Effector memory CD4-positive, alpha-beta T cell (primary cell): ENCODE data around the gene GNG4.
"Not testable (repeated sequence)": the region's sequence is repeated elsewhere in the genome, so short reads cannot be mapped to it uniquely, and the experiment has no call there.

Experiments
- DNase-seq, 3 donors: peaks; one replicate each; pipeline ENCODE4 v3.0.0-alpha.2; 2020
- H3K27ac ChIP-seq: 2 replicates; pipeline ENCODE4 v1.7.0; 2013; ENCODE audit warnings: mild to moderate bottlenecking, low read length, moderate library complexity; ENCODE audit not compliant: insufficient read depth, poor library complexity, severe bottlenecking
- H3K27me3 ChIP-seq: replicated peaks from 2 replicates; pipeline ENCODE4 v1.7.0; 2013; ENCODE audit warnings: mild to moderate bottlenecking, low read length; ENCODE audit not compliant: insufficient read depth, control insufficient read depth, poor library complexity, severe bottlenecking
- H3K36me3 ChIP-seq: 2 replicates; pipeline ENCODE4 v1.7.0; 2013; ENCODE audit warnings: mild to moderate bottlenecking, low read length, moderate library complexity; ENCODE audit not compliant: control insufficient read depth, insufficient read depth
- H3K4me1 ChIP-seq: 2 replicates; pipeline ENCODE4 v1.7.0; 2013; ENCODE audit warnings: low read length, mild to moderate bottlenecking; ENCODE audit not compliant: control insufficient read depth, insufficient read depth, poor library complexity, severe bottlenecking
- H3K4me3 ChIP-seq: 2 replicates; pipeline ENCODE4 v1.7.0; 2013; ENCODE audit warnings: low read length, low read depth, mild to moderate bottlenecking; ENCODE audit not compliant: insufficient read depth, poor library complexity, severe bottlenecking
- H3K9me3 ChIP-seq: 2 replicates; pipeline ENCODE4 v1.7.0; 2013; ENCODE audit warnings: mild to moderate bottlenecking, low read length, moderate library complexity; ENCODE audit not compliant: control insufficient read depth

GNG4 gene

DNA sequence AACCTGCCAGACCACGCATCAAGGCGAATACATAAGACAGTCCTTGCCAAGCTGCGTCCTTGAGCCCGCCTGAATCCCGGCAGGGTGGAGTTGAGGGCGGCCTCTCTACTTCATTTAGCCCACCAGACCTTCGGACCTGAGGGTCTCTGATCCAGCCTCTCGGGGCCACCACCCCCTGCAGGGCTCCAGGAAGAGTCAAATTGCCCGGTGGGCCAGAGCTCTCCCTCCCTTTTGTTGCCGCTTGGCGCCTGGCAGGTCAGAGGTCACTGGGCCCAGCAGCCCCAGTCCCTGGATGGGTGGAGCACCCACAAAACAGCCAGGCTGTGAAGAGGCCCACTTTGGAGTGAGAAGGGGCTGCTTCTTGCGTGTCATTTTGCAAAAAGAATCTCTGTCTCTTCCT is 9.0 kb downstream of the GNG4 start:
- peaks cover 13% of the 10 kb centered on the region for H3K4me1 ChIP-seq
- H3K27me3 ChIP-seq: no peaks in the 10 kb centered on the region
- H3K9me3 ChIP-seq: no peaks in the 10 kb centered on the region
- DNase-seq: no peak
- H3K36me3 ChIP-seq: no peaks in the 10 kb centered on the region
- H3K27ac ChIP-seq: no peak overlapping the region
- no peak overlapping the region for H3K4me3 ChIP-seq

DNA sequence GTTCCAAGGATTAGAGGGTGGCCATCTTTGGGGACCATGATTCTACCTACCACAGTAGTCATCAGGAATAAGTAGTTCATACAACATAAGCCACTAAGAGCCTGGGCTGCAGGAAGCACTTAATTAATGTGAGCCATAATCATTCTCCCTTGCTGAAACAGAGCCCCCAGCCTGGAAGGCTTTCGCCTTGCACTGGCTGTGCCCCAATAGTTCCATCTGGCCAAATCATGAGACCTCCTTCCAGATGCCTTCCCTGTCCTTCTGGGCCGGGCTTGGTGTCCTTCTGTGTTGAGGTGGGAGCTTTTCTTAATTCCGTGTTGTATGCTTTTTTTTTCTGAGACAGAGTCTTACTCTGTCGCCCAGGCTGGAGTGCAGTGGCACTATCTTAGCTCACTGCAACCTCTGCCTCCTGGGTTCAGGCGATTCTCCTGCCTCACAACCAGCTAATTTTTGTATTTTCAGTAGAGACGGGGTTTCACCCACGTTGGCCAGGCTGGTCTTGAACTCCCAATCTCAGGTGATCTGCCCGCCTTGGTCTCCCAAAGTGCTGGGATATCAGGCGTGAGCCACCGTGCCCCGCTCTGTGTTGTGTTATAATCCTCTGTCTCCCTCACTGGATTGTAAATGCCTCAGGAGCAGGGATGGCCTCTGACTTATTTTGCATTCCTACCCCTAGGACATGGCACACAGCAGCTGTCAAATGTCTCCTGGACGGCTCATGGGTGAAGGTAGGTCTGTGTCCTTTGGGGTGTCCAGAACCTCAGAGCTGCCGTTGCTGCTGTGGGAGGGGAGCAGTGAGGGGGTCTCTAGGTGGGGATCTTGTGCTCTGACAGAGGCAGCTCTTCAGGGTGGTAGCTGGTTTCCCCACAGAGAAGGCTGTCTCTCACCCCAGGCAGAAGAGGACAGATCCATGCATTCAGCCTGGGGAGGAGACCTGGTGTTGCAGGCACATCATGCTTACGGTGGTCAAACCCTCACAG is 10.1 kb downstream of the GNG4 start:
- Histone ChIP-seq H3K27ac (no peak overlapping the region), H3K4me3 (no peak overlapping the region), H3K9me3 (no peaks in the 10 kb centered on the region), H3K4me1 (peaks cover 13% of the 10 kb centered on the region), H3K36me3 (no peaks in the 10 kb centered on the region), H3K27me3 (no peaks in the 10 kb centered on the region)
- no peak for DNase-seq

GRCh38 chr1:235638612-235639011 is 11.0 kb downstream of the GNG4 start:
- not testable (repeated sequence) for DNase-seq, H3K36me3 ChIP-seq, H3K27me3 ChIP-seq, H3K9me3 ChIP-seq, H3K27ac ChIP-seq, H3K4me3 ChIP-seq
- peaks cover 13% of the 10 kb centered on the region for H3K4me1 ChIP-seq

- no peak overlapping the region for H3K27ac ChIP-seq
- no peaks in the 10 kb centered on the region for H3K9me3 ChIP-seq
- no peak overlapping the region for H3K4me3 ChIP-seq
- no peak for DNase-seq
- H3K27me3 ChIP-seq: no peaks in the 10 kb centered on the region
- H3K4me1 ChIP-seq: peaks cover 10% of the 10 kb centered on the region
- H3K36me3 ChIP-seq: no peaks in the 10 kb centered on the region
Measured at GRCh38 chr1:235637756-235638534, 11.6 kb downstream of the GNG4 start.

GRCh38 chr1:235635938-235636662 is 13.5 kb downstream of the GNG4 start:
- Histone ChIP-seq H3K4me3 (no peak overlapping the region), H3K36me3 (no peaks in the 10 kb centered on the region), H3K27ac (no peak overlapping the region), H3K4me1 (peaks cover 2% of the 10 kb centered on the region), H3K27me3 (no peaks in the 10 kb centered on the region), H3K9me3 (no peaks in the 10 kb centered on the region)
- DNase-seq: no peak

- Histone ChIP-seq H3K9me3 (no peaks in the 10 kb centered on the region), H3K4me1 (no peaks in the 10 kb centered on the region), H3K36me3 (no peaks in the 10 kb centered on the region), H3K27ac (no peak overlapping the region), H3K4me3 (no peak overlapping the region), H3K27me3 (no peaks in the 10 kb centered on the region)
- no peak for DNase-seq
Measured at GRCh38 chr1:235632506-235633401, 16.8 kb downstream of the GNG4 start.

DNA sequence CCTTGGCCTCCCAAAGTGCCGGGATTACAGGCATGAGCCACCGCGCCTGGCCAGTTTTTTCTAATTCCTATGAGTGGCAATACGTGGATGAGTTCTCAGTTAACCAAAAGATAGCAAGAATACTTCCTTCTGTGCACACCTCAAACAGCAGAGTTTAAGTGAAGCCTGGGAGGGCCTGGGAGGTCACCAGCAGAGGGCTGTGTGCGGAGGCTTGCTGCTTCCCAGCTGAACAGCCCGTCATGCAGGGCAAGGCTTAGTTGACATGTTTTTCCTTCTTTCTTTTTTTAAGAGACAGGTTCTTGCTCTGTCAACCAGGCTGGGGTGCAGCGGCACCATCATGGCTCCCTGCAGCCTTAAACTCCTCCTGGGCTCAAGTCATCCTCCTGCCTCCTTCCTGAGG is 17.8 kb downstream of the GNG4 start:
- Histone ChIP-seq H3K36me3 (no peaks in the 10 kb centered on the region), H3K4me3 (no peak overlapping the region), H3K27ac (no peak overlapping the region), H3K27me3 (no peaks in the 10 kb centered on the region), H3K9me3 (no peaks in the 10 kb centered on the region), H3K4me1 (no peaks in the 10 kb centered on the region)
- no peak for DNase-seq

- no peaks in the 10 kb centered on the region for H3K36me3 ChIP-seq
- H3K27me3 ChIP-seq: no peaks in the 10 kb centered on the region
- H3K9me3 ChIP-seq: no peaks in the 10 kb centered on the region
- H3K4me3 ChIP-seq: no peak overlapping the region
- DNase-seq: no peak
- no peaks in the 10 kb centered on the region for H3K4me1 ChIP-seq
- no peak overlapping the region for H3K27ac ChIP-seq
Measured at GRCh38 chr1:235628316-235629005, 21.1 kb downstream of the GNG4 start.

DNA sequence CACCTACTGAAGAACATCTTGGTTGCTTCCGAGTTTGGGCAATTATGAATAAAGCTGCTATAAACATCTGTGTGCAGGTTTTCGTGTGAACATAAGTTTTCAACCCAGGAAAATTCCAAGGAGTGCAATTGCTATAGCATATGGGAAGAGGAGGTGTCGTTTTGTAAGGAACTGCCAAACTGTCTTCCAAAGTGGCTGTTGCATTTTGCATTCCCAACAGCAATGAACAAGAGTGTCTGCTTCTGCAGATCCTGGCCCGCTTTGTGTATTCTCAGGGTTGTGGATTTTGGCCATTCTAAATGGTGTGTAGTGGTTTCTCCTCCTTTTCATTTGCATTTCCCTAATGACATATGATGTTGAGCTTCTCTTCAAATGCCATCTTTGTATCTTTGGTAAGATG is 23.8 kb downstream of the GNG4 start:
- no peaks in the 10 kb centered on the region for H3K27me3 ChIP-seq
- H3K4me3 ChIP-seq: no peak overlapping the region
- H3K4me1 ChIP-seq: no peaks in the 10 kb centered on the region
- no peaks in the 10 kb centered on the region for H3K36me3 ChIP-seq
- no peaks in the 10 kb centered on the region for H3K9me3 ChIP-seq
- H3K27ac ChIP-seq: no peak overlapping the region
- DNase-seq: no peak
